HepG2 (cell line): ENCODE measurements around the gene PPP2R5C. TPM values are rescaled to one million over a fixed set of nuclear protein-coding genes. Genes with fewer than 3 reads are reported as not detected.

ENCODE experiments used
- ATAC-seq: fragments of 200-7000 bp; cut with Tn5 transposase; 3 replicates; pipeline ENCODE4 v1.9.1; 2020; ENCODE audit warnings: mild to moderate bottlenecking, moderate library complexity
- BruUV-seq: library from RNA; stranded (reverse); fragments of 400-500 nt; replicated peaks from 2 replicates; lab custom pipeline; 2021; lab: Mats Ljungman, UMichigan
- CTCF ChIA-PET: fragments of 300-600 bp; formaldehyde crosslinking; extraction: SDS; loops from one replicate; lab custom pipeline; 2021; ENCODE audit warnings: low total read pairs, inconsistent platforms, low intra/inter-chr PET ratio; lab: Yijun Ruan, JAX
- POLR2A ChIA-PET: fragments of 350-600 bp; sonication (Branson Sonifier 250); formaldehyde crosslinking; loops from one replicate; lab custom pipeline; 2020; ENCODE audit warnings: antibody characterized with exemption, inconsistent platforms; lab: Yijun Ruan, JAX
- DNase-seq: peaks from one replicate; pipeline ENCODE4 v3.0.0-alpha.2; 2015; ENCODE audit warnings: low spot score
- FAIRE-seq: peaks from 3 replicates; lab custom pipeline; 2011; peaks lifted over from hg19 to GRCh38; lab: Jason Lieb, UNC
- H2AFZ ChIP-seq: one replicate; pipeline ENCODE4 v1.6.1; 2011; ENCODE audit warnings: low read length, inconsistent platforms
- H3K27ac ChIP-seq: fragments of 300-600 bp; 3 replicates; pipeline ENCODE4 v1.8.0; 2011; ENCODE audit warnings: mixed run types, mild to moderate bottlenecking, mixed read lengths, low read length, inconsistent platforms; ENCODE audit not compliant: insufficient read depth; ENCODE audit errors: extremely low read length
- H3K27me3 ChIP-seq, 2 experiments: fragments of 200-600 bp in 1 of 2; 2 replicates in 1 of 2; 3 replicates in 1 of 2; pipeline versions ENCODE4 v1.6.0 to v1.8.0; 2011; ENCODE audit warnings: low read length in 2 of 2, mild to moderate bottlenecking in 2 of 2, moderate library complexity in 2 of 2, inconsistent platforms in 1 of 2; ENCODE audit not compliant: insufficient read depth in 2 of 2, control insufficient read depth in 1 of 2
- H3K36me3 ChIP-seq, 2 experiments: fragments of 200-600 bp in 1 of 2; replicated peaks in 1 of 2; 2 replicates in 1 of 2; 3 replicates in 1 of 2; pipeline versions ENCODE4 v1.5.1 to v1.8.0; 2011; ENCODE audit warnings: low read length in 2 of 2, inconsistent platforms in 1 of 2; ENCODE audit not compliant: insufficient read depth in 2 of 2, control insufficient read depth in 1 of 2
- H3K4me1 ChIP-seq: 2 replicates; pipeline ENCODE4 v1.5.1; 2012; ENCODE audit warnings: low read length, inconsistent platforms; ENCODE audit not compliant: insufficient read depth
- H3K4me2 ChIP-seq: 2 replicates; pipeline ENCODE4 v1.6.0; 2011; ENCODE audit warnings: low read depth, low read length, inconsistent platforms
- H3K4me3 ChIP-seq, 3 experiments: fragments of 200-600 bp in 1 of 3; sonication (generic), shearing (Covaris generic) in 1 of 3; replicated peaks in 1 of 3; 2 replicates each; pipeline ENCODE4 v1.5.1; 2011 to 2016; ENCODE audit warnings: low read length in 3 of 3, inconsistent platforms in 2 of 3, low read depth in 2 of 3, mild to moderate bottlenecking in 2 of 3, control low read depth in 1 of 3, mixed read lengths in 1 of 3; ENCODE audit not compliant: insufficient read depth in 1 of 3
- H3K79me2 ChIP-seq: one replicate; pipeline ENCODE4 v1.6.1; 2011; ENCODE audit warnings: low read length, inconsistent platforms; ENCODE audit not compliant: insufficient read depth
- H3K9ac ChIP-seq: 2 replicates; pipeline ENCODE4 v1.6.0; 2011; ENCODE audit warnings: mild to moderate bottlenecking, low read depth, low read length, inconsistent platforms; ENCODE audit not compliant: insufficient read depth
- H3K9me3 ChIP-seq: 2 replicates; pipeline ENCODE4 v1.5.1; 2012; ENCODE audit warnings: mild to moderate bottlenecking, low read length
- H4K20me1 ChIP-seq: 2 replicates; pipeline ENCODE4 v1.6.0; 2011; ENCODE audit warnings: inconsistent platforms, mild to moderate bottlenecking, low read length, moderate library complexity; ENCODE audit not compliant: insufficient read depth
- ATAD3A ChIP-seq: sonication (generic); formaldehyde crosslinking; IDR thresholded peaks from 2 replicates; pipeline ENCODE4 v1.4.0; 2020; ENCODE audit warnings: missing genetic modification reagents
- ATF7 ChIP-seq, 2 experiments: fragments of 450-650 bp in 1 of 2; sonication (generic) in 1 of 2; formaldehyde crosslinking in 1 of 2; IDR thresholded peaks; 2 replicates each; pipeline versions ENCODE4 v1.4.0 to v1.6.1; 2016 to 2020; ENCODE audit warnings: antibody characterized with exemption in 1 of 2, mild to moderate bottlenecking in 1 of 2, missing genetic modification reagents in 1 of 2
- GZF1 ChIP-seq: sonication (generic); formaldehyde crosslinking; IDR thresholded peaks from 2 replicates; pipeline ENCODE4 v1.5.1; 2020; ENCODE audit warnings: mild to moderate bottlenecking, missing genetic modification reagents
- PHB2 ChIP-seq: fragments of 450-650 bp; IDR thresholded peaks from 2 replicates; pipeline ENCODE4 v1.6.1; 2018; ENCODE audit not compliant: partially characterized antibody
- REST ChIP-seq, 2 experiments: IDR thresholded peaks; 2 replicates each; pipeline ENCODE4 v1.6.1; 2011 to 2012; ENCODE audit warnings: low read length in 2 of 2, borderline replicate concordance in 1 of 2, low read depth in 1 of 2, mild to moderate bottlenecking in 1 of 2, moderate library complexity in 1 of 2
- RNF2 ChIP-seq: fragments of 450-650 bp; conservative IDR thresholded peaks from 2 replicates; pipeline ENCODE4 v1.6.1; 2016; ENCODE audit warnings: low read depth
- SPEN ChIP-seq: sonication (generic); formaldehyde crosslinking; IDR thresholded peaks from 2 replicates; pipeline ENCODE4 v1.5.1; 2020; ENCODE audit warnings: low read depth, mild to moderate bottlenecking, missing genetic modification reagents
- ZBTB25 ChIP-seq: IDR thresholded peaks from 2 replicates; pipeline ENCODE4 v1.6.1; 2018; ENCODE audit warnings: missing genetic modification reagents
- ZFX ChIP-seq: sonication (generic); formaldehyde crosslinking; IDR thresholded peaks from 2 replicates; pipeline ENCODE4 v1.4.0; 2020; ENCODE audit warnings: mild to moderate bottlenecking, low read depth, missing genetic modification reagents, moderate library complexity
- WGBS: methylation state at CpG from one replicate; pipeline ENCODE4 v1.1.6; 2017; ENCODE audit warnings: low lambda C conversion rate; 5-methylcytosine and 5-hydroxymethylcytosine counted together
- in situ Hi-C: cut with HindIII; loops from 2 replicates; pipeline ENCODE4 v1.10.0; 2017; ENCODE audit warnings: low pct_unique_long_range_greater_than_20kb; ENCODE audit not compliant: extremely low pct_ligation_motif_present
- intact Hi-C: fragments of 100-400 bp; cut with micrococcal nuclease; formaldehyde crosslinking; loops from one replicate; pipeline ENCODE4 v1.10.0; 2022; ENCODE audit not compliant: unreplicated experiment
- polyA plus RNA-seq, 8 experiments: library from polyadenylated mRNA; depleted of rRNA in 3 of 8; stranded (reverse) in 7 of 8; unstranded in 1 of 8; fragments of >200 nt; fragmentation: Illumina TruSeq in 4 of 8; extraction: Trizol in 4 of 8; gene quantifications; 2 replicates each; pipeline versions ENCODE4 v1.2.1 to v1.2.3, GENCODE V29; 2011 to 2016; ENCODE audit warnings: low read depth in 4 of 8, missing spikeins in 1 of 8, mixed read lengths in 1 of 8; ENCODE audit not compliant: insufficient read depth in 1 of 8
- total RNA-seq, 5 experiments: library from RNA; depleted of rRNA; stranded (reverse); fragments of >200 nt; fragmentation: Illumina TruSeq; extraction: Trizol; gene quantifications; 2 replicates each; pipeline ENCODE4 v1.2.3, GENCODE V29; 2016; ENCODE audit warnings: low read depth in 1 of 5
- TF ChIP-seq, protein P1 (sequence below): sonication (generic); formaldehyde crosslinking; IDR thresholded peaks from 2 replicates; pipeline ENCODE4 v1.9.0; 2022; ENCODE audit warnings: missing genetic modification reagents, mild to moderate bottlenecking, borderline replicate concordance

The PPP2R5C gene
- total and polyA plus RNA-seq, 2 of the 13 experiments (the other 11 are each of a cell fraction or from before 2014, with no cell fraction given) = 74.3 to 78.5 TPM

- Histone ChIP-seq H3K4me1 (no peaks in the 10 kb centered on the region), H2AFZ (no peak overlapping the region), H3K79me2 (peaks cover 42% of the 10 kb centered on the region), H3K27me3 (no peaks in the 10 kb centered on the region), H3K4me3 (no peak overlapping the region), H3K4me2 (no peak overlapping the region), H3K9me3 (no peaks in the 10 kb centered on the region), H3K36me3 (peaks cover 7 to 21% of the 10 kb centered on the region in 2 experiments; a peak in 4 of 5 replicates), H3K9ac (no peak overlapping the region), H4K20me1 (0 out of 2 replicates have a peak, but pooled peaks cover 9% of the 10 kb centered on the region), H3K27ac (no peak overlapping the region)
- intact Hi-C loops (no loop called here), in situ Hi-C loops (no loop called here)
- ChIA-PET POLR2A (interaction anchor here (1.0 kb wide), 1 partner anchor 24 kb away, joined by 3 read pairs; no protein-coding TSS in a partner anchor), CTCF (no interaction called here)
- FAIRE-seq (no peak), DNase-seq (no peak), ATAC-seq (no peak)
- no peak for TF ChIP-seq RNF2
- TF ChIP-seq ATF7 (IDR thresholded peaks at IDR 0.05) = 0 out of 2 replicates have a peak, but pooled peaks have one; percentile 4
- TF ChIP-seq ATF7 (CRISPR knock-in tag; IDR thresholded peaks at IDR 0.05) = no peak
- 100% methylated on average over 2 of the region's 4 CpGs for WGBS
- BruUV-seq = no TSS peak
These were observed 72.9 kb downstream of the PPP2R5C start for GRCh38 chr14:101834397-101834796.

GRCh38 chr14:101834800-101835547 is 73.5 kb downstream of the PPP2R5C start:
- CTCF ChIA-PET = no interaction called here
- 93% methylated on average over 6 of the region's 6 CpGs for WGBS
- H3K27ac ChIP-seq = no peak overlapping the region
- DNase-seq = no peak
- no peak overlapping the region for H3K4me2 ChIP-seq
- H3K4me3 ChIP-seq = no peak overlapping the region
- H3K79me2 ChIP-seq = peaks cover 43% of the 10 kb centered on the region
- no TSS peak for BruUV-seq
- H3K27me3 ChIP-seq = no peaks in the 10 kb centered on the region
- ATAC-seq = no peak
- H3K4me1 ChIP-seq = no peaks in the 10 kb centered on the region
- no peak for FAIRE-seq
- in situ Hi-C loops = no loop called here
- H3K36me3 ChIP-seq = peaks cover 5 to 22% of the 10 kb centered on the region in 2 experiments; a peak in 3 of 5 replicates
- no peak overlapping the region for H2AFZ ChIP-seq
- POLR2A ChIA-PET = interaction anchor here (1.0 kb wide), 1 partner anchor 25 kb away, joined by 3 read pairs; no protein-coding TSS in a partner anchor
- intact Hi-C loops = no loop called here
- H4K20me1 ChIP-seq = 0 out of 2 replicates have a peak, but pooled peaks cover 9% of the 10 kb centered on the region
- no peaks in the 10 kb centered on the region for H3K9me3 ChIP-seq
- H3K9ac ChIP-seq = no peak overlapping the region
- TF ChIP-seq, protein P1, sequence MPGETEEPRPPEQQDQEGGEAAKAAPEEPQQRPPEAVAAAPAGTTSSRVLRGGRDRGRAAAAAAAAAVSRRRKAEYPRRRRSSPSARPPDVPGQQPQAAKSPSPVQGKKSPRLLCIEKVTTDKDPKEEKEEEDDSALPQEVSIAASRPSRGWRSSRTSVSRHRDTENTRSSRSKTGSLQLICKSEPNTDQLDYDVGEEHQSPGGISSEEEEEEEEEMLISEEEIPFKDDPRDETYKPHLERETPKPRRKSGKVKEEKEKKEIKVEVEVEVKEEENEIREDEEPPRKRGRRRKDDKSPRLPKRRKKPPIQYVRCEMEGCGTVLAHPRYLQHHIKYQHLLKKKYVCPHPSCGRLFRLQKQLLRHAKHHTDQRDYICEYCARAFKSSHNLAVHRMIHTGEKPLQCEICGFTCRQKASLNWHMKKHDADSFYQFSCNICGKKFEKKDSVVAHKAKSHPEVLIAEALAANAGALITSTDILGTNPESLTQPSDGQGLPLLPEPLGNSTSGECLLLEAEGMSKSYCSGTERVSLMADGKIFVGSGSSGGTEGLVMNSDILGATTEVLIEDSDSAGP (CRISPR knock-in tag) = no peak
- TF ChIP-seq SPEN (CRISPR knock-in tag) (no peak), ATAD3A (CRISPR knock-in tag) (no peak), ZFX (CRISPR knock-in tag) (no peak), ZBTB25 (CRISPR knock-in tag) (no peak), REST (IDR thresholded peaks at IDR 0.05; ENCODE audit: borderline replicate concordance in 1 of 2, low read depth in 1 of 2, low read length in 2 of 2) (no peak), GZF1 (CRISPR knock-in tag) (no peak), PHB2 (no peak)
